ENCODE data around the gene ALK. TPM values are rescaled to one million over a fixed set of nuclear protein-coding genes. Genes with fewer than 3 reads are reported as not detected.

ALK gene
- total and polyA plus RNA-seq, 10 of the 15 experiments (the other 5 are each of a cell fraction or from before 2014, with no cell fraction given), result 0.11 TPM; not detected in 9

GRCh38 chr2:29349316-29350030 is 571.9 kb downstream of the ALK start:
- in situ Hi-C loops (cut with MboI) (no loop called here), intact Hi-C loops (cut with micrococcal nuclease; ENCODE audit: unreplicated experiment) (no loop called here)
- H3K27me3 ChIP-seq (replicated peaks in 1 of 2; ENCODE audit: control insufficient read depth in 2 of 2, insufficient read depth in 2 of 2, low read length in 1 of 2), result peaks cover 0 to 3% of the 10 kb centered on the region in 2 experiments; a peak in 3 of 4 replicates
- H3K9ac ChIP-seq (ENCODE audit: control insufficient read depth, insufficient read depth, low read length), result no peak overlapping the region
- ChIA-PET POLR2A (no interaction called here), RAD21 (ENCODE audit: unreplicated experiment) (no interaction called here), SMC1A (ENCODE audit: uncharacterized antibody, unreplicated experiment) (no interaction called here), CTCF (no interaction called here)
- H3K36me3 ChIP-seq (ENCODE audit: control insufficient read depth in 2 of 2, insufficient read depth in 2 of 2, low read length in 1 of 2), result no peaks in the 10 kb centered on the region
- BruUV-seq (replicated peaks), result no TSS peak
- TF ChIP-seq ELK1 (IDR thresholded peaks at IDR 0.05; ENCODE audit: low read depth, low read length) (no peak), SMC3 (IDR thresholded peaks at IDR 0.05; ENCODE audit: borderline replicate concordance, low read length) (no peak), RCOR1 (conservative IDR thresholded peaks at IDR 0.05; ENCODE audit: low read depth, low read length) (no peak), IKZF2 (IDR thresholded peaks at IDR 0.05) (no peak), CHD2 (IDR thresholded peaks at IDR 0.05; ENCODE audit: borderline replicate concordance, low read depth, low read length) (no peak), SIN3A (IDR thresholded peaks at IDR 0.05; ENCODE audit: low read depth, low read length) (no peak)
- H4K20me1 ChIP-seq (ENCODE audit: control insufficient read depth, insufficient read depth), result no peaks in the 10 kb centered on the region
- WGBS (ENCODE audit: insufficient coverage, insufficient replicate concordance, low lambda C conversion rate, missing lambda C conversion rate), result 47% methylated on average over 5 of the region's 5 CpGs
- DNase-seq (ENCODE audit: low read depth, low spot score) (no peak), ATAC-seq (no peak), FAIRE-seq (no peak)
- no peaks in the 10 kb centered on the region for H3K4me1 ChIP-seq (ENCODE audit: control insufficient read depth, insufficient read depth, low read length)
- H3K9me3 ChIP-seq (replicated peaks; ENCODE audit: control insufficient read depth, insufficient read depth, low read length), result no peaks in the 10 kb centered on the region
- H3K79me2 ChIP-seq (ENCODE audit: control insufficient read depth, insufficient read depth, low read length), result no peaks in the 10 kb centered on the region
- H2AFZ ChIP-seq (ENCODE audit: control insufficient read depth, low read depth, low read length), result no peak overlapping the region
- H3K27ac ChIP-seq (ENCODE audit: control insufficient read depth, insufficient read depth), result no peak overlapping the region
- no peak overlapping the region for H3K4me2 ChIP-seq (ENCODE audit: control insufficient read depth, insufficient read depth)
- no peak overlapping the region for H3K4me3 ChIP-seq

Data from GM12878 (cell line).